GM19035 (cell line): ENCODE data around the gene TPCN2.
"Not testable (repeated sequence)": the region's sequence is repeated elsewhere in the genome, so short reads cannot be mapped to it uniquely, and the experiment has no call there.

Experiments
- ATAC-seq: cut with Tn5 transposase; IDR thresholded peaks from one replicate; pipeline ENCODE4 v1.9.1; 2021; ENCODE audit not compliant: unreplicated experiment

TPCN2 gene

DNA sequence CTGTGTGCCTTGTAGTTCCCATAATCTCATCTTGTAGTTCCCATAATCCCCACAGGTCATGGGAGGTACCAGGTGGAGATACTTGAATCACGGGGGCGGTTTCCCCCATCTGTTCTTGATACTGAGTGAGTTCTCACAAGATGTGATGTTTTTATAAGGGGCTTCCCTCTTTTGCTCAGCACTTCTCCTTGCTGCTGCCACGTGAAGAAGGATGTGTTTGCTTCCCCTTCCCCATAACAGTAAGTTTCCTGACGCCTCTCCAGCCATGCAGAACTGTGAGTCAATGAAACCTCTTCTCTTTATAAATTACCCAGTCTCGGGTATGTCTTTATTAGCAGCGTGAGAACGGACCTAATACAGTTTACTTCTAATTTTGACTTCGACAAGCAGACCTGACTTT lies 93.0 kb downstream of the TPCN2 start:
- no peak for ATAC-seq

DNA sequence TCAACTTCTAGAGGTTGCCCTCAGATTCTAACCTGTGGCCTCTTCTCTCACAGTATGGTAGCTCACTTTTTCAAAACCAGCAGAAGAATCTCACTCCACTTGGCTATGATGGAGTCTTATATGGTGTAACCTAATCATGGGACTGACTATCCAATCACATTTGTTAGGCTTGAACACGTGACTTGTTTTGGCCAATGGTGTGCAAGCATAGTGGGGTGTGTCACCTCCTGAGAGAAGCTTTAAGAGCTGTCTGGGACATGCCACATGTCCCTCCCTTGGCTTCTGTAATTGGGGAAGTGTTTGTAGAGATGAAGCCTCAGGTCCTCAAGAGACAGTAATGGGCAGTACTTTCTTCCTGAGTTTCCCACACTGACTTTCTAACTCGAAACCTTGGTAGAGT lies 94.2 kb downstream of the TPCN2 start:
- no peak for ATAC-seq

DNA sequence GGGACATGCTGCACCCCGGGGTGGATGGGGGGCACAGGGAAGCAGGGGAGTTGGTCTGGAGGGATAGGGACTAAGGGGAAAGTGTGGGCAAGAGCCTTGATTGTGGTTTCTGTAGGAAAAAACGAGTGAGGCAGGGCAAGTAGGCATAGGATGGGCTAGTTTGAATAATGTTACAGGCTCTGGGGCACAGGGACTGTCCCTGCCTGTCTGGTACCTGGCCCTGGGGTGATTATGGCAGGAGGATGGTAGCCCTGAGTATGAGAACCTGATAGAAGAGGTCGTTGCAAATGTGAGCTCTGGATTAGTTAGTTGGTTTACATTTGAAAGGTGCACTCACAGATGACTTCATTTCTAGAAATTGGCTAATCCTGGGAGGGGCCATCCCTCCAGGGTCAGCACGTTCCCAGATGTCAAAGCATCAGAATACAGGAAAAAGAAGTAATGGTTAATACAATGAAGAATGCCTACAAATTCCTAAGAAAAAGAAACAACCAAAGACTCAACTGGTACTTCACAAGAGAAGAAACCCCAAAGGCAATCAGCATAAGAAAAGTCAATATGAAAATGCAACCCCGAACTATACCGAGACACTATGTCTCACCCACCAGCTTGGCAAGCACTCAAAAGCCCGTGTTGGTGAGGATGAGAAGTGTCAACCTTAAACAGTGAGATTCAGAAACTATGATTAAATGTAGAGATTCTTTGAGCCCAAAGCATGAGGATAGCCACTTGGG lies 95.8 kb downstream of the TPCN2 start:
- ATAC-seq: no peak

DNA sequence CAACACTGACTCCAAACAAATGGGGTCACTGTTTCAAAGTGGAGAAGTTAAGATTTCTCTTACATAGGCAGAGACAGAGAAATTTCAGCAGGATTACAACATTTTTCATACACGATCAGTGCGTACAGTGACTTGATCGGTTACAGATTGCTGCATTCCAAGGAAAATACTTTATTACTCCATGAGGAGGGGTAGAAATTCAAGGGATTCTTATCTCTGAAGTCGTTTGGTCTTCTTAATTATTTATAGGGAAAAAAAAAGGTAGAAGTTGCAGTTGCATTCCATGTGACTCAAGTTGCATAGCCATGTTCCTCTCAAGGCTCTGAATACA lies 96.3 kb downstream of the TPCN2 start:
- no peak for ATAC-seq

DNA sequence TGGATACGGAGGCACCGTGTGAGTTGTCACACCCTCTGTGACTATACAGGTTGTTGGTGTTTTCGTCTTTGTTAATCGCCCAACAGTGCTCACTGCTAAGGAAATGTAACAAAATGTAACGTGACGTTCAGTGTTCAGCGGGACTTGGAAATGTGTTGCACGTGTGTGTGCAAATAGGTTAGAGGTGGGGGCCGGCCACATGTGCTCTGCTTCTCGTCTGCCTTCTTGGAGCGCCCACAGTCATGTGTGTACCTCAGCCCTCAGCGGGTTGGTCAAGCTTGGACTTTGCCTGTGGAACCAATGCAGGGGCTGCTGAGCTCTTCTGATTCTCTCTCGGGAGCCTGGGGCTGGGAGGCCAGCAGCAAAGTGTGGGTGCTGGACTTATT lies 99.6 kb downstream of the TPCN2 start:
- no peak for ATAC-seq

DNA sequence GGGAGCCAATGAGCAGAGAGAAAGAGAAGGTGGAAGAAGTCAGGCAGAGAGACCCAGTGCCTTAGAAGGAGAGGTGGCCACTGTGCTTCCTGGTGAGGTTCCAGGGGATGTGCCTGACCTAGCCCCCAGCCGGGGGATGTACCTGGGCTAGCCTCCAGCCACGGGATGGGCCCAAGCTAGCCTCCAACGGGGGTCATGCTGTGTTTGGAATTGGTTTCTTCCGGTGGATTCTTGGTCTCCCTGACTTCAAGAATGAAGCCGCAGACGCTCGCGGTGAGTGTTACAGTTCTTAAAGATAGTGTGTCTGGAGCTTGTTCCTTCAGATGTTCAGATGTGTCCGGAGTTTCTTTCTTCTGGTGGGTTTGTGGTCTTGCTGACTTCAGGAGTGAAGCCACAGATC lies 100.1 kb downstream of the TPCN2 start:
- ATAC-seq: no peak

DNA sequence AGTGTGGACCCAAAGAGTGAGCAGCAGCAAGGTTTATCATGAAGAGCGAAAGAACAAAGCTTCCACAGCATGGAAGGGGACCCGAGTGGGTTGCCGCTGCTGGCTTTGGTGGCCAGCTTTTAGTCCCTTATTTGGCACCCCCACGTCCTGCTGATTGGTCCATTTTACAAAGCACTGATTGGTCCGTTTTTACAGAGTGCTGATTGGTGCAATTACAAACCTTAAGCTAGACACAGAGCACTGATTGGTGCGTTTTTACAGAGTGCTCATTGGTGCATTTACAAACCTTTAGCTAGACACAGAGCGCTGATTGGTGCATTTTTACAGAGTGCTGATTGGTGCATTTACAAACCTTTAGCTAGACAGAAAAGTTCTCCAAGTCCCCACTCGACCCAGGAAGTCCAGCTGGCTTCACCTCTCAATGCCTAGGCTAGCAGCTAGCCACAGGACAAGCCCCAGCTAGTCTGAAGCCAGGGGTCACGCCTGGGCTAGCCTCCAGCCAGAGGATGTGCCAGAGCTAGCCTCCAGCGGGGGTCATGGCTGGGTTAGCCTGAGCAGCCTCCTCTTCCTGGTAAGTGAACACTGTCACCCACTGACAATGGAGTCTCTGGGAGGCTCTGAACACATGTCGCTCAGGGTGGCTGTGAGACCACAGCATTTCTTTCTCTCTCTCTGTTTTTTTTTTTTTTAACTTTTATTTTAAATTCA lies 100.8 kb downstream of the TPCN2 start:
- ATAC-seq: not testable (repeated sequence)

DNA sequence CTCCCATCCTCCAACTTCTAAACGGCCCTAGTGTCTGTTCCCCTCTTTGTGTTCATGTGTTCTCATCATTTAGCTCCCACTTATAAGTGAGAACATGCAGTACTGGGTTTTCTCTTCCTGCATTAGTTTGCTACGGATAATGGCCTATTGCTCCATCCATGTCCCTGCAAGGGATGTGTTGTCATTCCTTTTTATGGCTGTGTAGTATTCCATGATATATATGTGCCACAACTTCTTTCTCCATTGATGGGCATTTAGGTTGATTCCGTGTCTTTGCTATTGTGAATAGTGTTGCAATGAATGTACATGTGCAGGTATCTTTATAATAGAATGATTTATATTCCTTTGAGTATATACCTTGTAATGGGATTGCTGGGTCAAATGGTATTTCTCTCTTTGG lies 101.4 kb downstream of the TPCN2 start:
- no peak for ATAC-seq

DNA sequence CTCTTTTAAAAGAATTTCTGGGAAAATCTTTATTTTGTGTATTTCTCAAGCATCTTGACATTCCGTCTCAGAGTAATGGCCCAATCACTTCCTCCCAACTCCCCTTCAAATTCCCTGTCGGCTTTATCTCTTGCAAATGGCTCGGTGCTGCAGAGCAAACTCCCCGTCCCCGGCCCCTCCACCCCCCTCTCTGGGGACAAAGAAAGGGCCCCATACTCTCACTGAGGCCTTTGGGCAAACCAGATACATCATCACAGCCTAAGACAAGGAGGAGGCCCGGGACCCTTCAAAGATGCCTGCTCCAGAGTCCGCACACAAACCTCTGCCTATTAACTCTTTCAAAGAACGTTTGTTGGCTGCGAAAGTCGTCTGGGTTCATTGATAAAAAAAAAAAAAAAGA lies 103.1 kb downstream of the TPCN2 start:
- no peak for ATAC-seq

DNA sequence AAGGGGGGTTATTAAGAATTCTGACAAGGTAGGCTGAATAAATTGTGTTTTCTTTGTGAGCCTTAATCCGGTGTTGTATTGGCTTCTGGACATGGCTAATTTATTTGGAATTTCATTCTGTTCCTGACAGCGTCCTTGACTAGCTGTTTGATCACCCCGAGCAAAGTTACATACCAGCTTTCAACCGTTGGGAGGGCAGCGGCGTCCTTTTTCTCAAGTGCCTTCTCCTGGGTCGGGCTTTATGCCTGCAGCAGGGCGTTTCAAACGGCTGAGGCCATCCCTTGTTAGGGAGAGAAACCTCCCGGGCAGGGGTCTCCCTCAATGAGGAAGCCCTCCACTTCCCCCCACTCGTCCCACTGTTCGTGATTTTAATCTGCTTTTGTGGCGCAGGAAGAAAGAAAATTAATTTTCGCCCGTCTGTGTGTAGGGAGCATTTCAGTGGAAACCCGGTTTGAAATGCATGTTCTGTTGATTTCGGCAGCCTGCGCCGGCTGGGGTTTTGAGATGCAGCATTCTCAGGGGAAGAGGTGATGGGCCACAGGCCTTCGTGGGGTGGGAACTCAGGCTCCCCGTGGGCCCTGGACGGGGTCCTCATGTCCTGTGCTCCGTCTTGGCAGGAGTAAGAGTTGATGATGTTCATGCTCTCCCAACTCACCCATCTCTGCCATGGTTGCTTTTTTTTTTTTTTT lies 104.1 kb downstream of the TPCN2 start:
- no peak for ATAC-seq

DNA sequence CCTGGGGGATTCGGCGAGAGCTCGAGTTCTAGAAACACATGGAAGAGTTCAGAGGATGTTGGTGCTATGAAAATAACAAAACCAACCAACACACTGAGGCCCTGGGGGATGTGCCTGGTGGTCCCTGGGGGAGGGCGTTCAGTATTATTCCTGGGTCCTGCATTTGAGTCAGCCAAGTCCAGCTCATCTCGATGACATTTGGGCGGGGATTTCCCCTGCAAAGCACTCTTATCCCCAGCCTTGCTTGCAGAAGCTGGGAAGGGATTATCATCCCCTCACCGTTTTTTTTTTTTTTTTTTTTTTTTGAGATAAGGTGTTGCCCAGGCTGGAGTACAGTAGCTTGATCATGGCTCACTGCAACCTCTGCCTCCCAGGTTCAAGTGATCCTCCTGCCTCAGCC lies 104.9 kb downstream of the TPCN2 start:
- ATAC-seq: no peak

DNA sequence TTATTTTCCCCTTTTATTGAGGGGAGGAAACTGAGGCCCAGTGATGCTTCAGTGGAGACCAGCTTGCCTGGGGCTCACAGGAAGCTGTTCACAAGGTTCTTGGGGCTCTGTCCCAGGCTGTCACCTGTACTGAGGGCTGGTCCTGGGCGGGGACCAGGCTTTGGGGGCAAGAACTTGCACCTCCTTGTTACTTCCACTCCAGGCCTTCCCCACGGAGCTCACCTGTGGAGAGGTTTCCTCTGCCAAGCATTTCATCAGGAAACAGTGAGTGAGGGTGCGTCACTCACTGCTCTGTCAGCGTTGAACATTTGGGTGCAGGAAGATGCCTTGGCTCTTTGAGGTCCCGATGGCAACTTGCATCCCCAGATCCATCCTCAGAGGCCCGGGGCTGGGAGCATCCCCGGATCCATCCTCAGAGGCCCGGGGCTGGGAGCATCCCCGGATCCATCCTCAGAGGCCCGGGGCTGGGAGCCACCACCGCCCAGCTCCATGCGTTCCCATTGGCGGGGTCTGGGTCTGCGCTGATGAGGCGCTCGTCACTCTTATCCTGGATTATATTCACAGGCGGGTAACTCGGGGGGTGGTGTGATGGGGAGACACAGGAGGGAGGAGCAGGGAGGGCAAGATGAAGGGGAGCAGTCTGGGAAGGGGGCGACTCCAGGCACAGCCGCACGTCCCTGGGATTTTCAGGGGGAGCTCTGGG lies 105.6 kb downstream of the TPCN2 start:
- ATAC-seq: no peak

DNA sequence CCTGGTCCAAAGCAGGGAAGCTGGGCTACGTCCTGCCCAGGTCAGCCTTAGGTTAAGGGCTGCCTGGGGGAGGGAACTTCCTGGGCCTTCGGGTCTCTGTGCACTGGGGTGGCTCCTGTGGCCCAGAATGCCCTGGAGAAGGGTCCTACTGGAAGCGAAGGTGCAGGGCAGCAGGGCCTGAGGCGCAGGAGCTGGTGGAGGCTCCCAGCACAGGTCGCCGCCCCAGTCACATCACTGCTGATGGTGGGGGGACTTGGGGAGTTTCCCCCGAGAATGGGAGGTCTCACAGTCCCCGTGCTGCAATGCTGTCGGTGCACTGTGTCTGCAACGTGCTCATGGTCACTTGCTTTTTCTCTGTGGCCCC lies 106.2 kb downstream of the TPCN2 start:
- no peak for ATAC-seq

DNA sequence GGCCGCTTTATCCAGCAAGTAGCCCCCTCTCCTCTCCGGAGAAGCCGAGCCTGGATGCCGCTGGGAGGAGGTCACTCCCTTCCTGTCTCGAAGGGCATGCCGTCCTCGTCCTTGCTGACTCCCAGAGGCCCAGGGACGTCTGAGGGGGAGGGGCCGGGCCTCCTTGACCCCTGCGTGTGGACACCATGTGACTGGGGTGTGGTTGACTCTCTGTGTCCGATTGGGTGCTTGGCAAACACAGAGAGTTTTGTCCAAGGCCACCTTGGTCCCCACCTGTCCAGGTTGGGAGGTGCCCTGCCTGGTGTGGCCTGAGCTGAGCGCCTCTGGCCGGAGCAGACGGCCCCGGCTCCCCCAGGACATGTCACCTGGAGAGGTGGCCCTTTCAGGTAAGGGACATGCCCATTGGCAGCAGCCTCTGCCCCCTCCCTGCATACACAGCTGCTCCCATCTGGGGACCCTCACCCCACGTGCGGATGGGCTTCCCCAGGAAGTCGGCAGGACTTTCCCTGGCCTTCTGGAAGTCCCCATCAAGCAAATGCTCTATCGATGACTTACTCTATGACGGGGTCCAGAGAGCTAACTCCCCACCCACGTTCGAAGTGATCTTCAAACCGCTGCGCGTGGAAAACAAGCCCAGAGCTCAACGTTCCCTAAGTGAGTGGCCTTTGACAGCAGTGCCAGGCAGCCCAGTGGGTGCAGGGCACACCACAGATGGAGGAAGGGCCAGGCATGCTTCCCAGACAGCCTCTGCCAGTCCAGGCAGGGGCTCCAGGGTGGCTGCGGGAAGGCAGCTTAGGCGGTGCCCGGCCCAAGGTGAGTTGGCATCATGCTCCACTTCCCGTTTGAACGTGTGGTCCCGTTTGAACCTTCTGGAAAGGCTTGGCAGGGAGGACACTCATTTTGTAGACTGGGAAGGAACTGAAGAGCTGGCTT lies 106.8 kb downstream of the TPCN2 start, which contains the start of gene SMIM38:
Gene SMIM38 (plus strand): TSS at position 634 of the 933 bp plus-strand sequence. CDS start 1,912 bp downstream, outside the sequence.
- no peak for ATAC-seq

DNA sequence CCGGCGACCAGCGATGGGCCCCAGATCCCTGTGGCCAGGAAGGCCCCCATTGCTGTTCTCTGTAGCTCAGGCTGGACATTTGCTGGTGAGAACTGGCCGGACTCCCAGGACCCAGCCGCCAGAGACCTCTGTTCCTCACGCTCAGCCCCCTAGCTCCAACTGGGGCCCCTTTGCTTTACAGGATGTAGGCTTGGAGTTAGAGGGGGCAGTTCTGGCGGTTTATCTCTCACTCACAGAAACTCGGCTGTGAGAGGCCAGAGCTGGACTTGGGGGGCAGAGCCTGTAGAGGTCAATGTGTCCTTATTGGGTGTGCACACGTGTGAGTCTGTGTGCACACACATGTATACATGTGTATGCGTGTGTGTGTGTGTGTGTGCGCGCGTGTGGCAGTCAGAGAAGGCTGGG lies 107.5 kb downstream of the TPCN2 start:
- ATAC-seq: no peak

DNA sequence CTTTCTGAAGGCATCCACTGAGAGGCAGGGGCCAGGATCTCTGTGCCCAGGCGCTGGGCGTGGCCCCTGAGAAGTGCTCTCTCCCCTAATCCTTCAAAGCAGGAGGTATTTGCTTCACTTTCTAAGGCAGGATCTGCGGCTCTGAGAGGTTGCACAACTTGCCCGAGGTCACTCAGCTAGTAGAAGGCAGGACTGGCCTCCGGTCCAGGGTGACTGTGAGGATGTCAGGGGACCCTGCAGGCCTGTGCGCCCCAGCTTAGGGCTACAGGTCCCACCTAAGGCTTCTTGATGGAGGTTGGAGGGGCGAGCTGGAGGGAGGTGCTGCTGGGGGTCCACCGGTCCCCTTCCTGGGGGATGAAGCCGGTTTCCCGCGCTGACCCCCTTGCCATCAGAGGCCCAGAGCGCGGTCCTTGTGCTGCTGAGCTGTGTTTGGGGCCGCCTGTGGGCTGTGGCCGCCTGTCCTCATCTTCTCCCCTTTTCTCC lies 108.0 kb downstream of the TPCN2 start:
- ATAC-seq: no peak

DNA sequence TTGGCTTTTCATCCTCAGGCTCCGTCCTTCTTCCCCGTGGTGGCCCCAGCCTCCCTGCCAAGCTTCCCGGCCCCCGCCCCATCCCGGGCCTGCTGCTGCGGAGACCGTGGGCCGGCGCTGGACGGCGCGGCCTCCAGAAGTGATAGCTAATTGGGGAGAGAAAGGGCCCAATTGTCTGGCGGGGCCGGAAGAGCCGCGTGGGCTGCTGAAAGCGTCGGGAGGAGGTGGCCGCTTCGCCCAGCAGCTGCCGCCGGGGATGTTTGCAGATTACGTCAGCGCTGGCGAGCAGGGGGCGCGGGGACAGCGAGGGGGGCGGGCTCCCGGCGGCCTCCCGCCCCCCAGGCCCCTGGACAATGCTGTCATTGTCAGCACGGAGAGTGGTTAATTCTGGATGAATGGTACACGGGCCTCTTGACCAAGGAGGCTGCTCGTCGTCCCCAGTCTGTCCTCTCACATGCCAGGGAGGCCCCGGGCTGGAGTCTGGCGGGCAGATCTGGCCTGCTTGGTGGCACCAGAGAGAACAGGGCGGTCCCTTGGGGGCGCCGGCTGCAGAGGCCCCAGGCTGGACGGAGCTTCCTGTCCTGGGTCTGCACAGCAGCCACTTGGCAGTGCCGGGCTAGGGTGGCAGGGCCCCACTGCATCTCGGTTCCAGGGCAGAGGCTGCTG lies 108.6 kb downstream of the TPCN2 start:
- ATAC-seq: no peak

DNA sequence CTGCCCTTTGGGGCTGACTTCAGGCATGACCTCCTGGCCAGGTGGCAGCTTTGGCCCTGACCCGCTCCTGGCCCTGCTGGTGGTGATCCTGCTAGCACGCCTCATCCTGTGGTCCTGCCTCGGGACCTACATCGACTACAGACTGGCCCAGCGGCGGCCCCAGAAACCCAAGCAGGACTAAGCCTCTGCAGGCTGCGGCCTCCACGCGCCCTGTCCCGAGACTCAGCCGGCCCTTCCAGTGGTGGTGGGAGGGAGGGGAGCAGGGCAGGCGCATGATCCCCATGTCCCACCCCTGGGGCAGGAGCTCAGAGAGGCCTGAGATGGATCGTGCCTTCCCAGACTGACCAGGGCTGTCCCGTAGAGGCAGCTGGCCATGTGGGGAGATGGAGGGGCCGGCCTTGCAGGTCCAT lies 109.1 kb downstream of the TPCN2 start:
- ATAC-seq: no peak

DNA sequence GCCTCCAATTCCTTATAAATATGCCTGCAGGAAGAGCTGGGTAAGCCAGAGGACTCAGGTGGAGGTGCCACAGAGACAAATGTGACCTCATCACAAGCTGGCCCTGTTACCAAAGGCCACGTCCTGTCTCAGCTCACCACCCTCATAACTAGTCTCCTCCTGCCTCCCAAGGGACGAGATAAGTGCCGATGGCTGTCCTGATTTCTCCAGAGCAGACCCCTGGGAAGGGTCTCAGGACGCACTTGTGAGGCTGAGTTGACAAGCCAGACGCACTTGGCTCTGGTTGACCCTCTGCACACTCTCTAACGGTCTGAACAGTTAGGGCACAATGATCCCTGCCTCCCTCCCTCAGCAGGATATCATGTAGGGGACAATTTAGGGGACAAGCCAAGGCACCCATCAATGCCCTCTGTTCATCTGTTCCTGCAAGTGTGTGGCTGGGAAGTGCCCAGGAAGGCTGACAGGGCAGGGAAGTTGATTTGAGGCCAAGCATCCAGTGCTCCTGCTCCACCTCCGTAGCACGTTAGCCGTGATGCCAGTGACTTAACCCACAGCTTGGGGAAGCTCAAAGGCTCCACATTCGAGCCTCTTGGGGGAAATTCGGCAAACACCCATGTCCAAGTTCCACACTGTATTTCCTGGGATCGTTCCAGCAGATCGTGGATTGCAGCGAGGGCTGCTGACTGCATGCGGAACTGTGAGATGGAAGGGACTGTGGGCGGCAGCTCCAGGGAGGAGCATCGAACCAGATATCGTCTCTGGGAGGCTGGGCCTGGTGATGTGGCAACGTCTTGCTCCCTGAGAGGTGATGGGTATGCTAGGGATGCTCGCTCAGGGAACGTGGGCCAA lies 109.8 kb downstream of the TPCN2 start:
- no peak for ATAC-seq
